HG02885 (cell line): ENCODE measurements around the gene FOXR1.

Source experiments
- ATAC-seq: cut with Tn5 transposase; IDR thresholded peaks from one replicate; pipeline ENCODE4 v1.9.1; 2021; ENCODE audit warnings: mild to moderate bottlenecking; ENCODE audit not compliant: unreplicated experiment, poor library complexity

The FOXR1 gene, protein sequence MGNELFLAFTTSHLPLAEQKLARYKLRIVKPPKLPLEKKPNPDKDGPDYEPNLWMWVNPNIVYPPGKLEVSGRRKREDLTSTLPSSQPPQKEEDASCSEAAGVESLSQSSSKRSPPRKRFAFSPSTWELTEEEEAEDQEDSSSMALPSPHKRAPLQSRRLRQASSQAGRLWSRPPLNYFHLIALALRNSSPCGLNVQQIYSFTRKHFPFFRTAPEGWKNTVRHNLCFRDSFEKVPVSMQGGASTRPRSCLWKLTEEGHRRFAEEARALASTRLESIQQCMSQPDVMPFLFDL

GRCh38 chr11:118971646-118972045, at the start of gene FOXR1:
Gene FOXR1, plus strand, starts transcription at chr11:118971761. Its CDS starts 171 bp downstream, at chr11:118971932.
- no peak for ATAC-seq

DNA sequence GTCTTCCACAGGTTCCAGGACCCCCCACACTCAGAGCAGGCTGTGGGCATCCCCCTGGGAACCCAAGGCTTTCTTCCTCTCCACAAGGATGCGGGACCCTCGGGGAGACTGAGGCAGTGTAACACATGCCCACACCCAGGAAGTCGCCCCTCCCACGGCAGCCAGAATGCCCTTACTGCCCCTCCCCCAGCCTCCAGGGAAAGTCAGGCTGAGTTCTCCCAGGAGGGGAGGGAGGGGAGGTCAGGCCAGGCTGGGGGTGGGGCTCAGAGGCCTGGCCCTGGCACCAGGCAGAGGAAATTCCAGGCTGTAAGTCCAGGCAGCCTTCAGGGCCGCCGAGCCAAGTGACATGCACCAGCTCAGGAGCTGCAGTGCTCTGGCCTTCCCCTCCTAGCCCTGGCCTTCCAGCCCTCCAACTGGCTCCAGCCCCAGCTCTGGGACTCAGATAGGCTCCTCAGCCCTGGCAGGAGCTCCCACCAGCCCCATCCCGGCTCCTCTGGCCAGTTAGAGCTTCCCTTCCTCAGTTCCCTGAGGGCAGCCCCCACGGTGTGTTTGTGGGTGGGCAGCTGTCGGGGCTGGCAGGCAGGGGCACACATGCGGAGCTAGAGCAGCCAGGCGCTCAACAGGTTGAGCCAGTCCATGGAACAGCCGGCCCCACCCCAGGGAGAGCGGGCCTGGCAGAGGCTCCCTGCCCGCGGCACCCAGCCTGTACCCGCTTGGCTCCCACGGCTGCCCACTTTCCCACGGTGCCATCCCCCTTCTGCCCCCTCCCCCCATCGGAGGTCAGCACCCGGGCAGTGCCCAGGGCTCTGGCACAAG, 49.4 kb upstream of the FOXR1 start:
- ATAC-seq, result no peak

- ATAC-seq, result no peak
These were observed 48.6 kb upstream of the FOXR1 start for GRCh38 chr11:118922745-118923627.

- no peak for ATAC-seq
These were observed 47.6 kb upstream of the FOXR1 start for GRCh38 chr11:118923721-118924587.

DNA sequence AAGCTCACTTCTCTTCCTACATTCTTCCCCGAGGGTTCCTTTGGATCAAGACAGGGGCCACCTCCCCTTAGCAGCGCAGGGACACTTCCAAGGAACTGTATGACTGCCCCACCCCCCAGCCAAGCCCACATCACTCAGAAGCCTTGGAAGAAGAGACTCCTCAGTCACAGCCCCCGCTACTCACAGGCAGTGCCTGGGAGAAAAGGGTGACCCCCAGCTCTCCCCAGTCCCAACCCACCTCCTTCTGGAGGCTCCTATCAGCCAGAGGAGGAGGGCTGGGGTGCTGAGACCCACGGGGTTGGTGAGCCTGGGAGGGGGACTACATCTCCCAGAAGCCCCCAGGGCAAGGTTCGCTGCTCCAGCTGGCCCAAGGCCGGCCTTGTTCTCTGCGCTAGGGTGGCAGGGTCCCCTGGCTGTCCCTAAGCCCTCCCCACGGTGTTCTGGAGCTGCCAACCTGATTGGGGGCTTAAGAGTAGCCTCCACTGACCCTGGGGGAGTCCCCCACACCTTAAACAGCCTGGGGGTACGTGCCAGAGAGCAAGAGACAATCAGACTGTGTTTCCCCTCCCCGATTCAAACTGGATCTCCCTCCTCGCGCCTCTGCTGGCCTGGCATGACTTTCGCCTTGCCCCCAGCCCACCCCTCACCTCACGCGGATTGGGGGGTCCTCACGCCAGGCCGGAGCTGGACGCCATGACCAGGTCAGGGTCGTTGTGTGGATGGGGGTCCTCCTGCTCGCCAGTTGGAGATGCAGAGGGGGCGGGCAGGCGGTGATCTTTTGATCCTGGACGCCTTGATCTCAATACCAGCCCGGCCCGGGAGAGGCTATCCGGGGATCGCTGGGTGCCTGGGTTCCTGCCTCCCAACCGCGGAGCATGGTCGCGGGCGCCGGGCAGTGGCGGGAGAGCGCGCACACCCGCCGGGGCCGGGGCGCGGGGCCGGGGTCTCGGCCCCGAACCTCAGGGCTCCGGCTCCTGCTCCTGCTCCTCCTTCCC, 46.7 kb upstream of the FOXR1 start:
- ATAC-seq, result no peak

GRCh38 chr11:118927554-118928100, 43.9 kb upstream of the FOXR1 start:
- no peak for ATAC-seq

DNA sequence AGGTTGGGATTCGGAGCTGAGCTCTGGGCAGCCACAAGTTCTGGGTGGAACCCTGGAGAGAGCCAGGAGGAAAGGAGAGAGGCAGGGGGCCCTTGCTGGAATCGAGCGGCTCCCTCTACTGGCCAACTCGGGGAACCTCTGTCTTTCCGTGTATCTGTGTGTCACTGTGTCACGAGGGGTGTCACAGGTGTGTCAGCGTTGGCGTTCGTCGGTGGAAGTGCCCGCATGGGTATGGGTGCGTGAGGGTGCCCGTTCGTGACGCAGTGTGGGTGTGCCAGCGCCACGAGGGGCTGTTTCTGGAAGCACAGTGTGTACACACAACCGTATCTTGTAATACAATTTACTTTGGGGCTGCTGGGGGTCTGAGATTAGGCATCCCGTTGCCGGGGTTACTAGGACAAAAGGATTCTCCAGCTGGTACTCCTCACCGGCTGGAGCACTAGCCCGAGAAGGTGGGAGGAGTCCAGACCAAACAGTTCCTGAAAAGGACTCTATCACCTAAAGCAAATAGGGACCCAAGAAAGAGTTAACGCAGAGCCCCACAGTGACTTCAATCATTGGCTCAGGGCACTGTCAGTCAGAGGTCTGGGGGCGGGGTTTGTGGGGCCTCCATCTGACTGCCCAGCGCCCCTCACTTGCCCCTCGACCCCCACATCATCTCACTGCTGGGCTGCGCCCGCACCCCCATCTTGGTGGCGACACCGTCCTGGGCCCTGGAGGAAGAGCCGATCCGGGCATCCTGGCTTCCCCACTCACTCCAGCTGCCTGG, 43.3 kb upstream of the FOXR1 start:
- ATAC-seq, result peak; percentile 48

GRCh38 chr11:118928870-118929500, 42.6 kb upstream of the FOXR1 start:
- no peak for ATAC-seq

GRCh38 chr11:118929501-118930093, 42.0 kb upstream of the FOXR1 start:
- ATAC-seq, result no peak

DNA sequence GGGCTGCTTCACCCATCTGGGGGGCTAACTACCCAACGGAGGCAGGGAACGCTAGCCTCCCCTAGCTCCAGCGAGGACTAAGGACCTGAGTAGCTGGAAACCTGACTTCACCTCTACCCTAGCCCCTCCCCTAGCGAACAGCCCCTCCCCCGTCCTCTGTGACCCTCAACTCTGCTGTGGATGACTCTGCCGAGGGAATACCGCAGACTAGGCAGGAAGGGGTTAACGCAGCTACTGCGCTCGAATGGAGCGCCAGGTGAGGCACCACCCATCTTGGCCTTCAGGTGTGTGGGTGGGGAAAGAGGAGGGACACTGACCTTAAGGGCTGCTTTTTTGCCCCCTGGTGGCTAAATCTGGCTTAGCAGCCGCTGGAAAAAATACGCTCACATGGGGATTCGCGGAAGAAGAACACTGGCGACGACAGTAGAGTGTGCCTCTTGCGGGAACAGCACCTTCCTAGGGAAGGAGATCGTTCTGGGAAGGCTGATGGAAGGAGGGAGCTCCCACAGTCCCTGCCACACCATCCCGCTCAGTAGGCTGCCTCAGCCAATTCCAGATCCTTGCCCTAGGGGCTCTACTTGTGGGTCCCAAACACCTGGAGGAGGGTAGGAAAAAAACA, 41.4 kb upstream of the FOXR1 start:
- ATAC-seq, result no peak

DNA sequence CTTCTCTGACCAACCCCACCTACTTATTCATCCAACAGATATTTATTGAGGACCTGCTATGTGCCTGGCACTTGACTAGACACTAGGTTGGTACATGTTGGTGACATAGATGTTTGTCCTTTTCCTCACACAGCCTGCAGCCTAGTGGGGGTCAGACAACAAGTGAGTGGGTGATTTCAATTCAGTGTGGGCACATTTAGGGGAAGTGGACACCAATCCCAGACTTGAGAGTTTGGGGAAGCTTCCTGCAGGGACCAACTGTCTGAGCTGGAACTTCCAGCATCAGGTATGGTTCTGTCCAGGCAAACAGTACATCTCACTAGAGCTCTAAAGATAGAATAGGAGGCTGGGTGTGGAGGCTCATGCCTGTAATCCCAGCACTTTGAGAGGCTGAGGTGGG, 40.0 kb upstream of the FOXR1 start:
- ATAC-seq, result no peak

DNA sequence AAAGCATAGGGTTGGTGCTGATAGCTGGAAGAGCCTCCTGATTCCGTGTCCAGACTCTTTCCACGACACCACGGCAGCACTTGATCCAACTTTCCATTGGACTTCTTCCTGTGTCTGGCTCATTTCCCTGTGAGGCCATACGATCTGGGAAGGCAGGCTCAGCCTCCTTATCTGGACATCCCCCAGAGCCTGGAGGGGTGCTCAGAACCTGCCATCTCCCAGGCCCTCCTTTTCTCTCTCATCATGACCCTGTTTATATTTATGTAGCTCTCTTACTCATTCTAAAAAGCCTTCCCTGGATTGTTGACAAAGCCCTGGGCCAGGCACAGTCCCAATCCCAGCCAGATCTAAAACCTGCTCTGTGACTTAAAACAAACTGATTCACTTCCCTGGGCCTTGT, 38.1 kb upstream of the FOXR1 start:
- no peak for ATAC-seq

DNA sequence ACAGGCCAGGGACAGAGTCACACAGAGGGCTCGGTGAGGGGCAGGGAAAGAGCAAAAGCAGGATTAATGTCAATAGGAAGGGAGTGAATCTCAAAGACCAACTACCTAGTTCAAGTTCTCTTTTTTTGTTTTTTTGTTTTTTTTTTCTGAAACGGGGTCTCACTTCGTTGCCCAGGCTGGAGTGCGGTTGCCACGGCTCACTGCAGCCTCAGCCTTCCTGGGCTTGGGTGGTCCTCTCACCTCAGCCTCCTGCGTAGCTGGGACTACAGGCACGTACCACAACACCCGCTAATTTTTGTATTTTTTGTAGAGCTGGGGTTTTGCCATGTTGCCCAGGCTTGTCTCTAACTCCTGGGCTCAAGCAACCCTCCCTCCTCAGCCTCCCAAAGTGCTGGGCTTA, 36.2 kb upstream of the FOXR1 start:
- no peak for ATAC-seq

DNA sequence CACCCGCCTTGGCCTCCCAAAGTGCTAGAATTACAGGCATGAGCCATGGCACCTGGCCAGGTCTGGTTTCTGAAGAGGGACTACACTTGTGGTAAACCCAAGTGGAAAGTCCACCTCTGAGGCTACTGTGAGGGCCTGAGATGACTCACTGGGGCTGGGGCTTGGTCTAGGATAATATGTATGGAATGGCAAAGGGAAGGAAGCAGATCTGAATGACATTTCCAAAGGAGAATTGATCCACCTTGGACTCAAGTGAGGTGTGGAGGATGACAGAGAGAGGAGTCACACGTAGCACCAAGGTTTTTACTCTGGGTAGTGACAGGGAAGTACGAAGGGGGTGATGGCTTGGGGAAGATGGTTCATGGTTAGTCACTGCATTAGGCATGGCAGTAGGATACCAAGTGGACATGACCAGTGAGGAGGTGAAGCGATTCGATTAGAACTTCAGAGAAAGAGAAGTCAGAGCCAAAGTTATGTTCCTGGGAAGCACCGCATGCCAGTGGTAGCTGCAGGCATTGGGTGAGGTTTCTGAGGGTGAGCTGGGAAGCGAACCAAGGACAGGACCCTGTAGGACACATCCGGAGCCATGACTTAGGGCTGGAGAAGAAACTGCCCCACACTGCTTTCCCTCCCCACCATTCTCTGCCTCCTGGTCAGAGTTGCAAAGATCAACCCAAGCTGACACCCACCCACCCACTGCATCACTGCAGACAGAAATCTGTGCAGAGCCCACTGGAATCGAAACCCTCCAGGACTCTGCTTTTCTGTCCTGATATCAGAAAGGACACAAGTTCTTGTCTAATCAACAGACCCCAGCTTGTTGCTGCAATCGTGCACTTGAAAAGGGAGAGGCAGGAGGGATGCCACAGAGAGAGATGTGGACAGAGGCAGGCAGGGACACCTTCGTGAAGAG, 32.8 kb upstream of the FOXR1 start:
- ATAC-seq, result no peak

- no peak for ATAC-seq
These were observed 32.1 kb upstream of the FOXR1 start for GRCh38 chr11:118939404-118939915.
